ENCODE results near the gene NUBP1.

DNA sequence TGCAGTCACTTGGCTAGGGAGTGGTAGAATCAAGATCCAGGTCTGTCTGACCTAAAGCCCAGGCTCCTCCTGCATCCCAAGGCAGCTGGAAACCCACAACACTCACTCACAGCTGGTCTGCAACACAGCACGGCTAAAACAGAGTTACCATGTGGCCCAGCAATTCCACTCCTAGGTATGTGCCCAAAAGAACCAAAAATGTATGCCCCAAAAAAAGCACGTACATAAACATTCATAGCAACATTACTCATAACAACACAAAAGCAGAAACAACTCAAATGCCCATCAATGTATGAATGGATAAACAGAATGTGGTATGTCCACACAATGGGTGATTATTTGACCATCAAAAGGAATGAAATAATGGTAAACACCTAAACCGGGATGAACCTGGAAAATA, 66.1 kb downstream of the NUBP1 start:
- no peak for TF ChIP-seq GATA2 (IDR thresholded peaks at IDR 0.05; ENCODE audit: low read depth, low read length)
- TF ChIP-seq GATA3 (IDR thresholded peaks at IDR 0.05; ENCODE audit: low read depth, low read length), result no peak
